ENCODE results near the gene VPS51.

VPS51 gene

GRCh38 chr11:65133724-65134123 is 37.7 kb downstream of the VPS51 start:
- Histone ChIP-seq H2AFZ (ENCODE audit: low read length) (peak overlapping the region; percentile 75; the same call in 1 of the 2 replicates), H3K27ac (ENCODE audit: low read length) (peak overlapping the region; percentile 97)

GRCh38 chr11:65134240-65134951 is 38.4 kb downstream of the VPS51 start, which contains the start of gene SYVN1:
Gene SYVN1 (minus strand): TSS chr11:65134519. CDS start chr11:65133601, 918 bp downstream.
- H4K20me1 ChIP-seq (ENCODE audit: insufficient read depth, low read length) = no peaks in the 10 kb centered on the region
- H3K4me2 ChIP-seq (ENCODE audit: low read depth, low read length) = peak within 1 kb of the TSS; percentile 90
- no peaks in the 10 kb centered on the region for H3K9me2 ChIP-seq (replicated peaks; ENCODE audit: insufficient read depth, low read length)
- H3K9me3 ChIP-seq (replicated peaks; ENCODE audit: insufficient read depth, low read length) = no peaks in the 10 kb centered on the region
- H3K36me3 ChIP-seq (replicated peaks; ENCODE audit: insufficient read depth, low read length) = peaks cover 12% of the 10 kb centered on the region
- peak within 1 kb of the TSS; percentile 75 for H2AFZ ChIP-seq (ENCODE audit: low read length)
- H3K9ac ChIP-seq (ENCODE audit: low read length) = peak within 1 kb of the TSS; percentile 99
- H3K27me3 ChIP-seq (replicated peaks; ENCODE audit: insufficient read depth, low read length) = no peaks in the 10 kb centered on the region
- H3K4me3 ChIP-seq (ENCODE audit: low read length) = peak within 1 kb of the TSS; percentile 95
- H3K79me2 ChIP-seq (ENCODE audit: low read length) = peaks cover 54% of the 10 kb centered on the region
- peaks cover 15% of the 10 kb centered on the region for H3K4me1 ChIP-seq (ENCODE audit: low read length)
- H3K27ac ChIP-seq (ENCODE audit: low read length) = peak within 1 kb of the TSS; percentile 97
- peak; percentile 91 for DNase-seq
- TF ChIP-seq EZH2phosphoT487 (IDR thresholded peaks at IDR 0.05; ENCODE audit: low read length) (no peak), EZH2 (optimal IDR thresholded peaks at IDR 0.05; ENCODE audit: low read depth, low read length) (no peak)
- TF ChIP-seq, protein P1, sequence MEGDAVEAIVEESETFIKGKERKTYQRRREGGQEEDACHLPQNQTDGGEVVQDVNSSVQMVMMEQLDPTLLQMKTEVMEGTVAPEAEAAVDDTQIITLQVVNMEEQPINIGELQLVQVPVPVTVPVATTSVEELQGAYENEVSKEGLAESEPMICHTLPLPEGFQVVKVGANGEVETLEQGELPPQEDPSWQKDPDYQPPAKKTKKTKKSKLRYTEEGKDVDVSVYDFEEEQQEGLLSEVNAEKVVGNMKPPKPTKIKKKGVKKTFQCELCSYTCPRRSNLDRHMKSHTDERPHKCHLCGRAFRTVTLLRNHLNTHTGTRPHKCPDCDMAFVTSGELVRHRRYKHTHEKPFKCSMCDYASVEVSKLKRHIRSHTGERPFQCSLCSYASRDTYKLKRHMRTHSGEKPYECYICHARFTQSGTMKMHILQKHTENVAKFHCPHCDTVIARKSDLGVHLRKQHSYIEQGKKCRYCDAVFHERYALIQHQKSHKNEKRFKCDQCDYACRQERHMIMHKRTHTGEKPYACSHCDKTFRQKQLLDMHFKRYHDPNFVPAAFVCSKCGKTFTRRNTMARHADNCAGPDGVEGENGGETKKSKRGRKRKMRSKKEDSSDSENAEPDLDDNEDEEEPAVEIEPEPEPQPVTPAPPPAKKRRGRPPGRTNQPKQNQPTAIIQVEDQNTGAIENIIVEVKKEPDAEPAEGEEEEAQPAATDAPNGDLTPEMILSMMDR (IDR thresholded peaks at IDR 0.05; ENCODE audit: low read length) = no peak
- H3F3A ChIP-seq (ENCODE audit: insufficient read depth, low read length) = peaks cover 36% of the 10 kb centered on the region

More at GRCh38 chr11:65133724-65134123, 37.7 kb downstream of the VPS51 start:
- peaks cover 42% of the 10 kb centered on the region for H3F3A ChIP-seq (ENCODE audit: insufficient read depth, low read length)
- H3K9me2 ChIP-seq (replicated peaks; ENCODE audit: insufficient read depth, low read length) = no peaks in the 10 kb centered on the region
- no peaks in the 10 kb centered on the region for H3K27me3 ChIP-seq (replicated peaks; ENCODE audit: insufficient read depth, low read length)
- no peaks in the 10 kb centered on the region for H3K9me3 ChIP-seq (replicated peaks; ENCODE audit: insufficient read depth, low read length)
- no peak for DNase-seq
- TF ChIP-seq, protein P1 (IDR thresholded peaks at IDR 0.05; ENCODE audit: low read length) = no peak
- no peak for TF ChIP-seq EZH2phosphoT487 (IDR thresholded peaks at IDR 0.05; ENCODE audit: low read length)
- no peak for TF ChIP-seq EZH2 (optimal IDR thresholded peaks at IDR 0.05; ENCODE audit: low read depth, low read length)
- H3K36me3 ChIP-seq (replicated peaks; ENCODE audit: insufficient read depth, low read length) = peaks cover 15% of the 10 kb centered on the region
- H3K9ac ChIP-seq (ENCODE audit: low read length) = peak overlapping the region; percentile 99
- peak overlapping the region; percentile 95 for H3K4me3 ChIP-seq (ENCODE audit: low read length)
- H3K79me2 ChIP-seq (ENCODE audit: low read length) = peaks cover 59% of the 10 kb centered on the region
- no peaks in the 10 kb centered on the region for H4K20me1 ChIP-seq (ENCODE audit: insufficient read depth, low read length)
- peaks cover 15% of the 10 kb centered on the region for H3K4me1 ChIP-seq (ENCODE audit: low read length)
- peak overlapping the region; percentile 90 for H3K4me2 ChIP-seq (ENCODE audit: low read depth, low read length)

DNA sequence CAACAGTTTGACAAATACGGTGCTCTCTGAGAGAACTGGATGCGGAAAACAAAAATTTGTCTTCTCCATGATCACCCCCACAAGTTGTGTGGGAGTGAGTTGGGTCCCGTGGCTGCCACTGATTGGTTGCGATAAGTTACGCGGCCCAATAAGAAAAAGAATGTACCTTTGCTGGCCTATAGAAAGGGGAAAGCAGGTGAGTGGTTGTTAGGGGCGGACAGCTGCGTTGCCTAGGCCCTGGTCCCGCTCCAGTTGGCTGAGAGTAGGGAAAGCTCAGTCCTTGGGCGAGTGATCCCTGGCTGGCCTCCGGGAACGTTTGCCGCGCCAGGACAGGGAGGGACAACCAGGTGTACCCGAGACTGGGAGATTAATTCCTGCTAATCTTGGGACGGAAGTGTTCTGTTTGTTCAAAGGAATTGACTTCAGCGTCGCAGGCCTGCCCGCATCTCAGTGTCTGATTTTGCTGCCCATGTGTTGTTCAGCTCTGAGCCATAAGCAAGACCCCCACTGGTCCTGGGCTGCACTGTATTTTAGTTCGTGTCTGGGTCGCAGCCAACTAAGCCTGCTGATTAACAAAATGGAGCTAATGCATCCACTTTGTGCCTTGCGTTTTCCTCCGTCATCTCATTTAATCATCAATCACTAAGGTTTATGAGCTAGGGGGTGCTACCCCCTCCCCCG is 39.1 kb downstream of the VPS51 start:
- Histone ChIP-seq H3F3A (ENCODE audit: insufficient read depth, low read length) (peaks cover 29% of the 10 kb centered on the region), H3K79me2 (ENCODE audit: low read length) (peaks cover 47% of the 10 kb centered on the region), H3K4me2 (ENCODE audit: low read depth, low read length) (peak overlapping the region; percentile 90), H3K27me3 (replicated peaks; ENCODE audit: insufficient read depth, low read length) (no peaks in the 10 kb centered on the region), H3K9me2 (replicated peaks; ENCODE audit: insufficient read depth, low read length) (no peaks in the 10 kb centered on the region), H2AFZ (ENCODE audit: low read length) (peak overlapping the region; percentile 75), H3K9me3 (replicated peaks; ENCODE audit: insufficient read depth, low read length) (no peaks in the 10 kb centered on the region), H3K36me3 (replicated peaks; ENCODE audit: insufficient read depth, low read length) (peaks cover 12% of the 10 kb centered on the region), H3K4me3 (ENCODE audit: low read length) (peak overlapping the region; percentile 95), H3K9ac (ENCODE audit: low read length) (peak overlapping the region; percentile 99), H3K27ac (ENCODE audit: low read length) (peak overlapping the region; percentile 97), H3K4me1 (ENCODE audit: low read length) (peaks cover 15% of the 10 kb centered on the region), H4K20me1 (ENCODE audit: insufficient read depth, low read length) (no peaks in the 10 kb centered on the region)
- DNase-seq = peak; percentile 96
- TF ChIP-seq EZH2 (optimal IDR thresholded peaks at IDR 0.05; ENCODE audit: low read depth, low read length) = no peak
- TF ChIP-seq, protein P1 (IDR thresholded peaks at IDR 0.05; ENCODE audit: low read length) = no peak
- TF ChIP-seq EZH2phosphoT487 (IDR thresholded peaks at IDR 0.05; ENCODE audit: low read length) = no peak

Measured in MM.1S (cell line).